Ishikawa (cell line): ENCODE results near the gene DIP2A.

ENCODE experiments used
- CEBPB ChIP-seq: IDR thresholded peaks from 2 replicates; pipeline ENCODE4 v1.6.1; 2012
- EP300 ChIP-seq: IDR thresholded peaks from 2 replicates; pipeline ENCODE4 v1.6.1; 2012; ENCODE audit warnings: borderline replicate concordance
- YY1 ChIP-seq: IDR thresholded peaks from 2 replicates; pipeline ENCODE4 v1.6.1; 2012; ENCODE audit warnings: low read depth

- no peak for TF ChIP-seq CEBPB
- no peak for TF ChIP-seq EP300
- TF ChIP-seq YY1, result no peak
These were observed 33.6 kb upstream of the DIP2A start for GRCh38 chr21:46425041-46425440.
